ENCODE measurements around the gene TRIM63.

DNA sequence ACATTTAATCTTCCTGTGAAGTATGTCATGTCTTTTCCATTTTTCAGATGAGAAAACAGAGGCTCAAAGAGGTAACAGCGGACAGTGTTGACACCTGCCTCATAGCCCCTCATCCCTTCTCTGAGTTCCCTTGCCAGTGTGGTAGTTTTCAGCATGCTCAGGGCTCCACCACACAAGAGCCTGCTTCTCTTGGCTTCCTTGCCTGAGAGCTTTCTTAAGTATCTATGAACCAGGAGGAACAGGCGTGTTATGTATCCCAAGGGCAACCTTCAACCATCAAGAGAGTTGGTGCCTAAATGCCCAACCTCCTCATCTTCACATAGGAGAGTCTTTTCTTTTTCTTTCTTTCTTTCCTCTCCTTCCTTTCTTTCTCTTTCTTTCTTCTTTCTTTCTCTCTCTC, 63.7 kb downstream of the TRIM63 start:
- TF ChIP-seq POLR2AphosphoS5 (IDR thresholded peaks at IDR 0.05) (no peak), CTCF (IDR thresholded peaks at IDR 0.05) (no peak)

Data from prostate gland (tissue), 2 donors.